GM18909 (cell line): ENCODE results near the gene TACC2.
A peak's percentile ranks its signal among the peaks of the same experiment; 100 is the strongest.
"Not testable (repeated sequence)": the region's sequence is repeated elsewhere in the genome, so short reads cannot be mapped to it uniquely, and the experiment has no call there.

ENCODE experiments used
- ATAC-seq: cut with Tn5 transposase; IDR thresholded peaks from one replicate; pipeline ENCODE4 v1.9.1; 2021; ENCODE audit warnings: mild to moderate bottlenecking; ENCODE audit not compliant: unreplicated experiment, poor library complexity

The TACC2 gene

DNA sequence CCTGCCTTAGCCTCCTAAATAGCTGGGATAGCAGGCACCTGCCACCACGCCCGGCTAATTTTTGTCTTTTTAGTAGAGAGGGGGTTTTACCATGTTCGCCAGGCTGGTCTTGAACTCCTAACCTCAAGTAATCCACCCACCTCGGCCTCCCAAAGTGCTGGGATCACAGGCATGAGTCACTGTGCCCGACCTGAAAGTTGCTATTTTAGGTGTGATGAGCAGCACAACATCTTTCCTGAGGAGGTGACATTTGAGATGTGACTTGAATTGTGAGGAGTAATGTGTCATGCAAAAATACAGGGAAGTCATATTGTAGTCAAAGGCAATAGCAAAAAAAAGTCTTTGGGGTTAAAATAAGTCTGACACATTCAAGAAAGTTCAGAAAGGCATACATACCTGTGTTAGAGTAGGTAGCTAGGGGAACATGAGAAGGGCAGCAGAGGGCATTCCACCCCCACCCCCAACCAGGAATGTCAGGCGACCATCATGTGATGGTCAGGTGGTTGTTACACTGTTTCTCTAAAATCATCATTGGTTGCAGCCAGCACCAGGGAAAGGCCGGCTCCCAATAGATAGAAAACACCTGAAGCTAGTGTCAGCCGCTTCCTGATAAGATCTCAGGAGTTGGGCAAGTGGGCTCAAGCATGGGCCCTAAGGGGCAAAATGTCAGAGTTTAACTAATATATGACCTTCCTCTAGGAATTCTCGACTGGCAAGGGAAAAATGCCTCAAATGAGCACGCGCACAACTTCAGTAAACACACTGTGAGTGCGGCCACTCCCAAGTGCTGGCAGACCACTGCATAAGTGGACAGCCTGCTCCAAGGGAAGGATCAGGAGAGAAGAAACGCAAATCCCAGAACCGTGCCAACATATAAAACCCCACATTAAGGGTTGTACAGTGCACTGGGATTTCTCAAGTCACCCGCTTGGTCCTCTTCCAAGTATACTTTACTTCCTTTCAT lies at the start of gene TACC2:
TSS of gene TACC2 (plus strand) at position 803 of the 964 bp plus-strand sequence. CDS start 32,819 bp downstream, outside the sequence.
- no peak for ATAC-seq

GRCh38 chr10:121941532-121941931 lies 47.4 kb upstream of the TACC2 start:
- ATAC-seq: no peak

GRCh38 chr10:121942749-121943416 lies 46.1 kb upstream of the TACC2 start:
- no peak for ATAC-seq

- ATAC-seq: no peak
Measured at GRCh38 chr10:121947343-121948330, 41.3 kb upstream of the TACC2 start.

- no peak for ATAC-seq
Measured at GRCh38 chr10:121949049-121949448, 39.9 kb upstream of the TACC2 start.

DNA sequence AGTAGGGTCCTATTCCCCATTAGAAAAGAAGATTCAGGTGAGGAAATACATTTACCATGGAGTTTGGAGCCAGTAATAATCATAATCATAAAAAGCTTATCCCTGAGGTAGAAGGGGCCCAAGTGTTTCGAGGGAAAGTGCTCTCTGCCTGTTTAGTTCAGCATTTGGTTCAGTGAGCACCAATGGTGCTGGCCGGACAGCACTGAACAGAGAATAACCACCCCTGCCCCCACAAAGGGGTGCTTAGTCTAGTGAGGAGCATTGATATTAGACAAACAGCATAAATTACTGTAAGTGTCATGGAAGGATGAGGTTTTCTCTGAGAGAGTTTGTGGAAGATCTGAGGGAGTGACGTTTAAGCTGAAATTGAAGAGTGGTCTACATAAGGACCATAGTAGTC lies 39.5 kb upstream of the TACC2 start:
- no peak for ATAC-seq

DNA sequence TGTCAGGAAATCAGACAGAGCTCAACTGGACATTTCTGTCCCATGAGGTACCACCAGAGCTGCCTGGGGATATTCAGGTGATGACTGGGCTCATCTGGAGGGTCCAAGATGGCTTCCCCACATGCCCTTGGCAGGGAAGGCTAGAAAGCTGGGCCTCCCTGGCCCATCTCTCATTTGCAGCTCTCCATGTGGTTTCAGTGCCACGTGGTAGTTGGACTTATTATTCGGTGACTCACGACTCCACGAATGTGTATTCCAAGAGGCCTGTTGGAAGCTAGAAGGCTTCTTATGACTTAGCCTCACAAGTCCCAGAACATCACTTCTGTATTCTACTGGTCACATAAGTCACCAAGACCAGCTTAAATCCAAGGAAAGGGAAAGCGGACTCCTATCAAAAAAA lies 36.7 kb upstream of the TACC2 start:
- ATAC-seq: no peak

GRCh38 chr10:121956111-121957061 lies 32.6 kb upstream of the TACC2 start:
- no peak for ATAC-seq

- no peak for ATAC-seq
Measured at GRCh38 chr10:121959671-121960070, 29.3 kb upstream of the TACC2 start.

GRCh38 chr10:121961456-121961855 lies 27.5 kb upstream of the TACC2 start:
- ATAC-seq: no peak

GRCh38 chr10:121965996-121966395 lies 23.0 kb upstream of the TACC2 start:
- no peak for ATAC-seq

DNA sequence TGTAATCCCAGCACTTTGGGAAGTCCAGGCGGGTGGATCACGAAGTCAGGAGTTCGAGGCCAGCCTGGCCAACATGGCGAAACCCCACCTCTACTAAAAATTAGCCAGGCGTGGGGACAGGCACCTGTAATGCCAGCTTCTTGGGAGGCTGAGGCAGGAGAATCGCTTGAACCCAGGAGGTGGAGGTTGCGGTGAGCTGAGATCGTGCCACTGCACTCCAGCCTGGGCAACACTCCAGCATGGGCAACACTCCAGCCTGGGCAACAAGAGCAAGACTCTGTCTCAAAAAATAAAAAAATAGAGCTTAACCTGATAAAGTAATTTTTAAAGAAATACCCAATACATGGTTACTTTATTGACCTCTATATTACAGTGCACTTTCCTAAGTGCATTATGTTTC lies 19.9 kb upstream of the TACC2 start:
- not testable (repeated sequence) for ATAC-seq

- ATAC-seq: peak; percentile 35
Measured at GRCh38 chr10:121974019-121974534, 14.9 kb upstream of the TACC2 start.

GRCh38 chr10:121974535-121975294 lies 14.2 kb upstream of the TACC2 start, which contains the start of gene NSMCE4A:
TSS of gene NSMCE4A (minus strand) at chr10:121975217. CDS start at chr10:121975165, 52 bp downstream.
- ATAC-seq: peak; percentile 86

DNA sequence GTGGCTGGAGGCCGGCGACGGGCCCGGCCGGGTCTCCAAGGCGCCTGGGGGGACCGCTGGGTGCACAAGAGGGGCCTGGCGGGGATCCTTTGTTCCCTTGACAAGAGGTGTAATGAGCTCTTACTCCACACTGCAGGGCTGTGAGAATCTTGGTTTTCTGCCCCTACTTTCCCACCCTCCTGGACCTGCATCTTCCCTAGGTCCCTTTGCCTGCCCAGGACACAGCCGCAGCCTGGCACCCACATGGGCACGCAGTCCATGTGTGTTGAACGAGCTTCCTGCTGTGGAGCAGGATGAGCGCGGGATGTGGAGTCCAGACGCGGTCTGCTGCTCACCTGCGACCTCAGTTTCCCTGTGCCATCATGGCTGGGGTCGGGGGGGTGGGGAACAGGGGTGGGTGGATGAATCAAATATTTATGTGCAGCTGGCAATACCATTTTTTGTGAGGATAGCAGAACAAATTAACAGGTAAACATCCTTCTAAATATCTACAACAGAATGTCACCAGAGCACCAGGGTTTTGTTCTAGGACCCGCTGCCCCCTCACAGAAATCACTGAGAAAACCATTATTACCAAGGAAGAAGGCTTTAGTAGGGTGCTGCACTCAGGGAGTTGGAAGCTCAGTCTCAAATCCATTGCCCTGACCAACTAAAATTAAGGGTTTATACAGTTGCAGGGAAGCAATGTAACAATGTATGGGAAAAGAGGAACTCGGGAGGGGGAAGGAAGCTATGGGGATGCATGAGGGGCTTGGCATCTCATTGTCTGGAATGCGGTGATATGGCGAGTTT lies 13.5 kb upstream of the TACC2 start:
- ATAC-seq: peak; percentile 13

- ATAC-seq: no peak
Measured at GRCh38 chr10:121976607-121977006, 12.4 kb upstream of the TACC2 start.

DNA sequence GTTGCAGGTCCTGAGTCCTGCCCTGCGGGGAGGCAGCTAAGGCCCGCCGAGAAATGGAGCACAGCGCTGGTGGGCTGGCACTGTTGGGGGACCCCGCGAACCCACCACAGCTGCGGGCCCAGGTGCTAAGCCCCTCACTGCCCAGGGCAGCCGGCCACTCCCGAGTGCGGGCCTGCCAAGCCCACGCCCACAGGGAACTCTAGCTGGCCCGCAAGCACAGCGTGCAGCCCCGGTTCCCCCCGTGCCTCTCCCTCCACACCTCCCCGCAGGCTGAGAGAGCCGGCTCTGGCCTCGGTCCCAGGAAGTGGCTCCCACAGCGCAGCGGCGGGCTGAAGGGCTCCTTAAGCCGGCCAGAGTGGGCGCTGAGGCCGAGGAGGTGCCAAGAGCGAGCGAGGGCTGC lies 10.5 kb upstream of the TACC2 start:
- ATAC-seq: no peak
